Naive B cell (primary cell): ENCODE measurements around the gene ZCRB1. TPM values are rescaled to one million over a fixed set of nuclear protein-coding genes. Genes with fewer than 3 reads are reported as not detected.

ENCODE experiments used
- ATAC-seq, 2 donors: fragments of 150-1000 bp; cut with Tn5 transposase; 2 replicates each; pipeline ENCODE4 v1.10.0; 2021; ENCODE audit warnings: low read depth in 2 of 2, mild to moderate bottlenecking in 2 of 2, moderate library complexity in 2 of 2
- DNase-seq: peaks from one replicate; pipeline ENCODE4 v3.0.0; 2022
- H3K27ac Mint-ChIP-seq, 6 donors: one replicate each; pipeline ENCODE4 v1.8.0; 2020 to 2022; ENCODE audit warnings: mild to moderate bottlenecking in 6 of 6, mixed read lengths in 6 of 6, moderate library complexity in 5 of 6, inconsistent platforms in 2 of 6
- H3K27me3 Mint-ChIP-seq, 3 donors: one replicate each; pipeline ENCODE4 v1.8.0; 2021 to 2022; ENCODE audit warnings: mixed read lengths in 3 of 3, mild to moderate bottlenecking in 1 of 3
- H3K36me3 Mint-ChIP-seq, 2 donors: one replicate each; pipeline ENCODE4 v1.8.0; 2020 to 2022; ENCODE audit warnings: mixed read lengths in 2 of 2, inconsistent platforms in 1 of 2, mild to moderate bottlenecking in 1 of 2
- H3K4me1 Mint-ChIP-seq, 3 donors: one replicate each; pipeline ENCODE4 v1.8.0; 2020 to 2022; ENCODE audit warnings: mixed read lengths in 3 of 3, inconsistent platforms in 1 of 3, mild to moderate bottlenecking in 1 of 3, moderate library complexity in 1 of 3
- H3K4me3 Mint-ChIP-seq, 8 donors: one replicate each; pipeline ENCODE4 v1.8.0; 2020 to 2022; ENCODE audit warnings: mild to moderate bottlenecking in 8 of 8, mixed read lengths in 8 of 8, moderate library complexity in 8 of 8, inconsistent platforms in 2 of 8
- H3K9me3 Mint-ChIP-seq, 7 donors: one replicate each; pipeline ENCODE4 v1.8.0; 2020 to 2022; ENCODE audit warnings: mixed read lengths in 7 of 7, mild to moderate bottlenecking in 5 of 7, inconsistent platforms in 2 of 7, moderate library complexity in 1 of 7
- polyA plus RNA-seq, 6 donors: library from polyadenylated mRNA; unstranded; fragments of 300-500 nt; fragmentation: Illumina TruSeq; gene quantifications; one replicate each; pipeline ENCODE4 v1.2.3, GENCODE V29; 2021; ENCODE audit warnings: low read depth in 6 of 6

Gene ZCRB1
- polyA plus RNA-seq, 6 donors from 2014 or later: 56.7 to 129 (median 97.7) TPM

DNA sequence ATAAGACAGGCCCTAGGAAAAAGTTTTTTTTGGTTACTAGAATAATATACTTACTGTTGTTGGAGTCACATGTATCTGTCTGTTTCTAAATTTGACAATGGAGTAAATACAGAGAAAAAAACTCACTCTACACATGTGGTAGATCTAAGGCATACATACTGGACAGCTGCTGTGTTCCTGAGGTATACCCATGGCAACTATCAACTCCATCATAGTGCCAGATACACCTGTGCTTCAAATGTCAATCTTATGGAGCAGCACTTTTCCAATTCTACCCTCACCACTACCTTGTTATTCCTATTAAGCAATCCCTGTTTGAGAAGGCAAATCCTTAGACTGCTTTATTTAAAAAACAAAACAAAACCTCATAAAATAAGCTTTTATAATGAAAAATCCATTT is 3.3 kb downstream of the ZCRB1 start:
- Mint-ChIP-seq H3K9me3 (no peaks in the 10 kb centered on the region), H3K27ac (no peak overlapping the region), H3K27me3 (no peaks in the 10 kb centered on the region), H3K4me1 (peaks cover 22 to 33% (median 24%) of the 10 kb centered on the region in 3 donors), H3K4me3 (no peak overlapping the region), H3K36me3 (peaks cover 14 to 21% of the 10 kb centered on the region in 2 donors)
- DNase-seq (no peak), ATAC-seq (no peak)

DNA sequence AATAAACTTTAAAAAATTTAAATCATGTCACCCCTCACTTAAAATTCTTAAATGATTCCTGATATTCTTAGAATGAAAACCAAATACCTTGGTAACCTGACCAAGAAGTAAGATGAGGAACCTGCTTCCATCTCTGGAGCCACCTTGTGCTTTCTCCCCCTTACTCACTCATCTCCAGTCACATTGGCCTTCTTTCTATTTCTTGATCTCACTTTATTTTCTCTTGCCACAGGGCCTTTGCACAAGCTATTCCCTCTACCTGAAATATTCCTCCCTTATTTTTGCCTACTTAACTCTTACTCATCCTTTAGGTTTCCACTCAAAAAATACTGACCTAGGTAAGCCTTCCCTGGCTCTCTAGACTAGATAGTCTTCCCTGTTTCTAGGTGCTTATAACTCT is 5.1 kb downstream of the ZCRB1 start:
- no peak overlapping the region for H3K4me3 Mint-ChIP-seq
- ATAC-seq (no peak), DNase-seq (no peak)
- peaks cover 8 to 16% (median 11%) of the 10 kb centered on the region in 3 donors for H3K4me1 Mint-ChIP-seq
- H3K36me3 Mint-ChIP-seq: peaks cover 18 to 21% of the 10 kb centered on the region in 2 donors
- H3K9me3 Mint-ChIP-seq: no peaks in the 10 kb centered on the region
- H3K27ac Mint-ChIP-seq: peak overlapping the region in 1 of 6 donors; percentile 83
- no peaks in the 10 kb centered on the region for H3K27me3 Mint-ChIP-seq

- no peak overlapping the region for H3K4me3 Mint-ChIP-seq
- peaks cover 7 to 27% of the 10 kb centered on the region in 2 donors for H3K36me3 Mint-ChIP-seq
- DNase-seq (no peak), ATAC-seq (no peak)
- no peaks in the 10 kb centered on the region for H3K27me3 Mint-ChIP-seq
- H3K4me1 Mint-ChIP-seq: peaks cover 0 to 4% (median 0%) of the 10 kb centered on the region in 3 donors
- H3K9me3 Mint-ChIP-seq: no peaks in the 10 kb centered on the region
- H3K27ac Mint-ChIP-seq: peak overlapping the region in 1 of 6 donors; percentile 20
Measured at GRCh38 chr12:42315108-42315507, 10.8 kb downstream of the ZCRB1 start.

- no peak for ATAC-seq
- Mint-ChIP-seq H3K27me3 (no peaks in the 10 kb centered on the region), H3K4me3 (no peak overlapping the region), H3K36me3 (peaks cover 0 to 10% of the 10 kb centered on the region in 2 donors), H3K27ac (no peak overlapping the region), H3K4me1 (no peaks in the 10 kb centered on the region), H3K9me3 (no peaks in the 10 kb centered on the region)
- DNase-seq: no peak
Measured at GRCh38 chr12:42309996-42310395, 15.9 kb downstream of the ZCRB1 start.

- no peak for DNase-seq
- Mint-ChIP-seq H3K36me3 (peaks cover 0 to 3% of the 10 kb centered on the region in 2 donors), H3K9me3 (no peaks in the 10 kb centered on the region), H3K4me1 (peaks cover 0 to 2% (median 0%) of the 10 kb centered on the region in 3 donors), H3K27ac (no peak overlapping the region), H3K27me3 (no peaks in the 10 kb centered on the region), H3K4me3 (no peak overlapping the region)
- no peak for ATAC-seq
Measured at GRCh38 chr12:42308390-42308789, 17.5 kb downstream of the ZCRB1 start.

DNA sequence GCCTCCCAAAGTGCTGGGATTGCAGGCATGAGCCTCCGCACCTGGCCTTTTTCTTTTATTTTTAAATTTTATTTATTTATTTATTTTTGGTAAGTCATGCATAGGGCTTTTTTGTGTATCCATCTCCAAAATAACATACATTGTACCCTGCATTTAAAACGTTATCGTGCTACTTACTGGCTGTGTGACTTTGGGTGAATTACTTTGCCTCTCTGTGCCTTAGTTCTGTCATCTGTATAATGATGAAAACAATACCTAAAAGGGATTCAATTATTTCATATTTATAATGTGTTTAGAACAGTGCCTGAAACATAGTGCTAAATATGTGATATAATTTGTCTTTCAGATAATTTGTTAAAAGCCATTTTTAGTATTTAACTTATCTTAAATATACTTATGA is 19.6 kb downstream of the ZCRB1 start:
- Mint-ChIP-seq H3K27ac (no peak overlapping the region), H3K4me1 (peaks cover 0 to 5% (median 0%) of the 10 kb centered on the region in 3 donors)
- ATAC-seq: no peak

GRCh38 chr12:42299392-42300308 is 26.2 kb downstream of the ZCRB1 start:
- no peaks in the 10 kb centered on the region for H3K9me3 Mint-ChIP-seq
- H3K4me3 Mint-ChIP-seq: peak overlapping the region in 1 of 8 donors; percentile 10
- no peaks in the 10 kb centered on the region for H3K27me3 Mint-ChIP-seq
- ATAC-seq (no peak), DNase-seq (no peak)
- H3K27ac Mint-ChIP-seq: peak overlapping the region in 1 of 6 donors; percentile 44
- H3K36me3 Mint-ChIP-seq: no peaks in the 10 kb centered on the region
- H3K4me1 Mint-ChIP-seq: peaks cover 0 to 5% (median 0%) of the 10 kb centered on the region in 3 donors

More for the DNA sequence above, 19.6 kb downstream of the ZCRB1 start:
- H3K9me3 Mint-ChIP-seq: no peaks in the 10 kb centered on the region
- H3K27me3 Mint-ChIP-seq: no peaks in the 10 kb centered on the region
- DNase-seq: no peak
- no peaks in the 10 kb centered on the region for H3K36me3 Mint-ChIP-seq
- H3K4me3 Mint-ChIP-seq: no peak overlapping the region

DNA sequence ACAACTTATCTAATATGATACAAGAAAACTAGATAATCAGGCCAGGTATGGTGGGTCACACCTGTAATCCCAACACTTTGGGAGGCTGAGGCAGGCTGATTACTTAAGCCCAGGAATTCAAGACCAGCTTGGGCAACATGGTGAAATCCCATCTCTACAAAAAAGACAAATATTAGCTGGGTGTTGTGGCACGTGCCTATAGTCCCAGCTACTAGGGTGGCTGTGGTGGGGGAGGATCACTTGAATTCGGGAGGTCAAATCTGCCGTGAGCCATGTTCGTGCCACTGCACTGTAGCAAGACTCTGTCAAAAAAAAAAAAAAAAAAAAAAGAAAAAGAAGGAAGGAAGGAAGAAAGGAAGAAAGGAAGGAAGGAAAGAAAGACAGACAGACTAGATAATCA is 27.0 kb downstream of the ZCRB1 start:
- Mint-ChIP-seq H3K27me3 (no peaks in the 10 kb centered on the region), H3K36me3 (no peaks in the 10 kb centered on the region), H3K9me3 (no peaks in the 10 kb centered on the region), H3K4me3 (peak overlapping the region in 1 of 8 donors; percentile 10), H3K27ac (no peak overlapping the region), H3K4me1 (peaks cover 0 to 5% (median 0%) of the 10 kb centered on the region in 3 donors)
- ATAC-seq (no peak), DNase-seq (no peak)

DNA sequence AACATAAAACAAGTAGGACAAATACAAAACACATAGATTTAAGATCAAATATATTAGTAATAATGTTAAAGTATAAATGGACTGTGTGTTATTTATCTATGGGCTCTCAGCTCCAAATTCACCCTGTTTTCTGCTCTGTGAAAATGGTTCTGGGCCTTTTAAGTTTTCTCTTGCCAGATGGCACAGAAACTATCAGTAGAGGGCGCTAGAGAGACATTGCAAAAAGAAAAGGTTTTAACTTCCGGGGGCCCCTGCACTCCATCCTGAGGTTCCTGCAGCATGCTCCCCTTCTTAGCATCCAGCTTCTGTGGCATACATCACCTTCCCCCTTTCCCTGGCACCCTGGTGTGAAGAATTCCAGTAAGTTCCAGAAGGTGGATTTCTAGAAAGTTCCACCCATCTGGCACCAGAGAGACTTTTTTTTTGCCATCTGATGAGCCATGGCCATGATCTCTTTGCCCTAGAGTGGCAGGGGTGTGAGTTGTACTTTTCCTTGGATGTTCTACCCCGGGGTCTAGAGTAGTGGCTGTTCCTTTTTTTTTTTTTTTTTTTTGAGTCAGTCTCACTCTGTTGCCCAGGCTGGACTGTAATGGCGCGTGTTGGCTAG is 29.3 kb downstream of the ZCRB1 start:
- no peaks in the 10 kb centered on the region for H3K9me3 Mint-ChIP-seq
- H3K4me1 Mint-ChIP-seq: no peaks in the 10 kb centered on the region
- H3K27ac Mint-ChIP-seq: no peak overlapping the region
- DNase-seq: no peak
- no peak overlapping the region for H3K4me3 Mint-ChIP-seq
- peaks cover 0 to 4% (median 0%) of the 10 kb centered on the region in 3 donors for H3K27me3 Mint-ChIP-seq
- ATAC-seq: no peak
- H3K36me3 Mint-ChIP-seq: no peaks in the 10 kb centered on the region

DNA sequence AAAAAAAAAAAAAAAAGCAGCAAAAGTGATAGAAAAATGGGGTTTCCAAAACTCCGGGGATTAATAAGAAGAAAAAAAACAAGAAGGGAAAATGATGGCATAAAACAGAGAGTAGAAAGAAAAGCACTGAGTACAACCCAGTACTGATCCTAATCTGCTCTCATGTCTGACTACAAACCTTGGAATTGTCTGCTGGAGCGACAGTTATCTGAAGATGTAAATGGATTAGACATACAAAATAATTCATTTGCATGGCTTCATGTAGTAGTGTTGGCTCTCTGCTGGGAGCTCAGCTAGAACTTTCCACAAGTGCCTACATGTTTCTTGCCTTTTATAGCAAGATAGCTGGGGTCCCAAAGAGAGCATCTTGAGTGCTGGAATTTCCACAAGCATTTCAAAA is 34.2 kb downstream of the ZCRB1 start:
- Mint-ChIP-seq H3K9me3 (no peaks in the 10 kb centered on the region), H3K27ac (peak overlapping the region in 1 of 6 donors; percentile 66), H3K36me3 (peaks cover 0 to 5% of the 10 kb centered on the region in 2 donors), H3K4me3 (no peak overlapping the region), H3K4me1 (no peaks in the 10 kb centered on the region), H3K27me3 (peaks cover 7 to 17% (median 11%) of the 10 kb centered on the region in 3 donors)
- ATAC-seq (no peak), DNase-seq (no peak)

GRCh38 chr12:42288544-42288943 is 37.4 kb downstream of the ZCRB1 start:
- H3K27me3 Mint-ChIP-seq: peaks cover 7 to 17% (median 11%) of the 10 kb centered on the region in 3 donors
- ATAC-seq (no peak), DNase-seq (no peak)
- no peaks in the 10 kb centered on the region for H3K9me3 Mint-ChIP-seq
- no peak overlapping the region for H3K4me3 Mint-ChIP-seq
- H3K36me3 Mint-ChIP-seq: peaks cover 0 to 5% of the 10 kb centered on the region in 2 donors
- peaks cover 0 to 6% (median 3%) of the 10 kb centered on the region in 3 donors for H3K4me1 Mint-ChIP-seq
- no peak overlapping the region for H3K27ac Mint-ChIP-seq

DNA sequence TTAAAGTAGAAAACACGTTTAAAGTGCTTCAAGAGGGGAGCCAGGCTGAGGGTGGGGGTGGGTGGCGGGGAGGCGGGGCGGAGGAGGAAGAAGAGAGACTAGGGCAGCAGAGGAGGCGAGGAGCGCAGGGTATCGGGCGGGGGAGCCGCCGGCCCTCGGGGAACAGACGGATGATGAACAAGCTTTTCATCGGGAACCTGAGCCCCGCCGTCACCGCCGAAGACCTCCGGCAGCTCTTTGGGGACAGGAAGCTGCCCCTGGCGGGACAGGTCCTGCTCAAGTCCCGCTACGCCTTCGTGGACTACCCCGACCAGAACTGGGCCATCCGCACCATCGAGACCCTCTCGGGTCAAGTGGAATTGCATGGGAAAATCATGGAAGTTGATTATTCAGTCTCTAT is 39.2 kb downstream of the ZCRB1 start:
- H3K36me3 Mint-ChIP-seq: peaks cover 0 to 5% of the 10 kb centered on the region in 2 donors
- no peak overlapping the region for H3K27ac Mint-ChIP-seq
- ATAC-seq (no peak), DNase-seq (no peak)
- H3K9me3 Mint-ChIP-seq: no peaks in the 10 kb centered on the region
- peaks cover 0 to 6% (median 3%) of the 10 kb centered on the region in 3 donors for H3K4me1 Mint-ChIP-seq
- no peak overlapping the region for H3K4me3 Mint-ChIP-seq
- peaks cover 3 to 17% (median 11%) of the 10 kb centered on the region in 3 donors for H3K27me3 Mint-ChIP-seq

GRCh38 chr12:42285431-42285830 is 40.5 kb downstream of the ZCRB1 start:
- no peaks in the 10 kb centered on the region for H3K9me3 Mint-ChIP-seq
- DNase-seq: no peak
- H3K36me3 Mint-ChIP-seq: peaks cover 0 to 5% of the 10 kb centered on the region in 2 donors
- no peak overlapping the region for H3K4me3 Mint-ChIP-seq
- H3K27ac Mint-ChIP-seq: no peak overlapping the region
- H3K4me1 Mint-ChIP-seq: peaks cover 0 to 6% (median 3%) of the 10 kb centered on the region in 3 donors
- H3K27me3 Mint-ChIP-seq: peaks cover 3 to 17% (median 11%) of the 10 kb centered on the region in 3 donors
- no peak for ATAC-seq

- Mint-ChIP-seq H3K27me3 (peaks cover 3 to 17% (median 11%) of the 10 kb centered on the region in 3 donors), H3K36me3 (peaks cover 0 to 5% of the 10 kb centered on the region in 2 donors), H3K4me1 (peaks cover 0 to 6% (median 3%) of the 10 kb centered on the region in 3 donors), H3K27ac (no peak overlapping the region), H3K4me3 (no peak overlapping the region), H3K9me3 (no peaks in the 10 kb centered on the region)
- ATAC-seq (no peak), DNase-seq (no peak)
Measured at GRCh38 chr12:42284876-42285275, 41.0 kb downstream of the ZCRB1 start.
